SH-SY5Y (cell line): ENCODE data around the gene SPTB.

Experiments used
- GATA2 ChIP-seq: IDR thresholded peaks from 2 replicates; pipeline ENCODE4 v1.6.1; 2011; ENCODE audit warnings: mild to moderate bottlenecking, low read depth, low read length
- GATA3 ChIP-seq: IDR thresholded peaks from 2 replicates; pipeline ENCODE4 v1.6.1; 2011; ENCODE audit warnings: low read depth, mild to moderate bottlenecking, low read length, moderate library complexity

DNA sequence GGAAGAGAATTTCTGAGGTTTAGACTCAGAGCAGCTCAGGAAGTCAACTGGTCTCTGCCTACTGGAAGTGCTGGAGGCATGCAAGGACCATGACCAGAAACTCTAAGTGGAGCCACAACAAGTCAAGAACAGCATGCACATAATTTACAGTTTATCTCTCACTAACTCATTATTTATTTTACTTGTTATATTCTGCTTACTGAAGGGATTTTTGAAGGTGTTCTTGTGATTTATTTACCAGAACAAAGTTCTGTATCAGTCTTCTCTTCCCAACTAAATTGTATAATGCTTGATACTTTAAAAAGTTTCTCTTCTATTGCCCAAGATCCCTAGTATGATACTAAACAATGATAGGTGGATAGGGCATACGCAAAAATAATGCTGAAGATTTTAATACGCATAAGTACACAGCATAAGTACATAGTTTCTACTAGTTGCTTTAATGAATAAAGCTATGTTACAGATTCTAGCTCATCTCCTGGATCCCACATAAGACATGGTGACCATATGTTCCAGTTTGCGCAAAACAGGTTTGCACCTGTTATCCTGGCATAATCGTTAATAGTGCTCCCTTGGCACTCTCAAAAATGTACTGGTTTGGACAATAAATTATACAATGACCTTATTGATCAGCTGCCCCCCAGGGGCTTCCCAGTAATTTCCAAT, 11.6 kb upstream of the SPTB start:
- TF ChIP-seq GATA2 (no peak), GATA3 (no peak)
